Right renal cortex interstitium (tissue), 3 donors: ENCODE measurements around the gene TMEM25. TPM values are rescaled to one million over a fixed set of nuclear protein-coding genes. Genes with fewer than 3 reads are reported as not detected.
"Not testable (repeated sequence)": the region's sequence is repeated elsewhere in the genome, so short reads cannot be mapped to it uniquely, and the experiment has no call there.

Experiments used
- DNase-seq, 3 donors: peaks; one replicate each; pipeline ENCODE4 v3.0.0-alpha.2; 2013; ENCODE audit warnings: low read depth in 3 of 3, low spot score in 2 of 3
- polyA plus RNA-seq, 3 donors: library from polyadenylated mRNA; unstranded; fragments of 120-200 nt; gene quantifications; one replicate each; pipeline ENCODE4 v1.2.1, GENCODE V29; 2013; ENCODE audit not compliant: insufficient read length in 3 of 3

TMEM25 gene
- polyA plus RNA-seq, 3 donors, result 24.4 to 26.2 (median 25.7) TPM

GRCh38 chr11:118531597-118532084 is 649 bp downstream of the TMEM25 start:
- no peak for DNase-seq

- DNase-seq, result no peak
Observed at GRCh38 chr11:118532091-118532490, 1.1 kb downstream of the TMEM25 start.

DNA sequence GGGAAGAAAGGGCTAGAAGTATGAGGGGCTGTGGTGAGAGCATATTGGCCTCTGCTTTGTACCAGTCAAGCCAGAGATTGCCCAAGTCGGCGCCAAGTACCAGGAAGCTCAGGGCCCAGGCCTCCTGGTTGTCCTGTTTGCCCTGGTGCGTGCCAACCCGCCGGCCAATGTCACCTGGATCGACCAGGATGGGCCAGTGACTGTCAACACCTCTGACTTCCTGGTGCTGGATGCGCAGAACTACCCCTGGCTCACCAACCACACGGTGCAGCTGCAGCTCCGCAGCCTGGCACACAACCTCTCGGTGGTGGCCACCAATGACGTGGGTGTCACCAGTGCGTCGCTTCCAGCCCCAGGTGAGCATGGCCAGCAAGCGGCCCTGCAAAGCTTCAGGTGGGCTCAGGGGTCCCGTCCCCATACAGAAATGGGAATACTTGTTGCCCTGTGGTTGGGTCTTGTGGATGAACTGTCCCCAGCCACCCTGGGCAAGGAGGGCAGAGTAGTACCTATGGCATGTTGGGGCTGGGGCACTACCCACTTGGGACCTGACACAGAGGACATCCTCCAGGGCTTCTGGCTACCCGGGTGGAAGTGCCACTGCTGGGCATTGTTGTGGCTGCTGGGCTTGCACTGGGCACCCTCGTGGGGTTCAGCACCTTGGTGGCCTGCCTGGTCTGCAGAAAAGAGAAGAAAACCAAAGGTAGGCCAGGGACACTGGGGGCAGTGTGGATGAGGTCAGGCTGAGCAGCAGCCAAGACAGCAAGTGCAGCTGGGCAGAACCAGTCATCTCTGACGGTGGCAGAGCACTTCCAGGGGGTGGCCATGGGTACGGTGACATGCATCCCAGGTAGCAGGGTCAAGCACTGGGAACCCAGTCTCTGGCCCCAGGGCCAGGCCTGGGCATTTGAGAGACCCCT is 2.1 kb downstream of the TMEM25 start:
- DNase-seq, result no peak

DNA sequence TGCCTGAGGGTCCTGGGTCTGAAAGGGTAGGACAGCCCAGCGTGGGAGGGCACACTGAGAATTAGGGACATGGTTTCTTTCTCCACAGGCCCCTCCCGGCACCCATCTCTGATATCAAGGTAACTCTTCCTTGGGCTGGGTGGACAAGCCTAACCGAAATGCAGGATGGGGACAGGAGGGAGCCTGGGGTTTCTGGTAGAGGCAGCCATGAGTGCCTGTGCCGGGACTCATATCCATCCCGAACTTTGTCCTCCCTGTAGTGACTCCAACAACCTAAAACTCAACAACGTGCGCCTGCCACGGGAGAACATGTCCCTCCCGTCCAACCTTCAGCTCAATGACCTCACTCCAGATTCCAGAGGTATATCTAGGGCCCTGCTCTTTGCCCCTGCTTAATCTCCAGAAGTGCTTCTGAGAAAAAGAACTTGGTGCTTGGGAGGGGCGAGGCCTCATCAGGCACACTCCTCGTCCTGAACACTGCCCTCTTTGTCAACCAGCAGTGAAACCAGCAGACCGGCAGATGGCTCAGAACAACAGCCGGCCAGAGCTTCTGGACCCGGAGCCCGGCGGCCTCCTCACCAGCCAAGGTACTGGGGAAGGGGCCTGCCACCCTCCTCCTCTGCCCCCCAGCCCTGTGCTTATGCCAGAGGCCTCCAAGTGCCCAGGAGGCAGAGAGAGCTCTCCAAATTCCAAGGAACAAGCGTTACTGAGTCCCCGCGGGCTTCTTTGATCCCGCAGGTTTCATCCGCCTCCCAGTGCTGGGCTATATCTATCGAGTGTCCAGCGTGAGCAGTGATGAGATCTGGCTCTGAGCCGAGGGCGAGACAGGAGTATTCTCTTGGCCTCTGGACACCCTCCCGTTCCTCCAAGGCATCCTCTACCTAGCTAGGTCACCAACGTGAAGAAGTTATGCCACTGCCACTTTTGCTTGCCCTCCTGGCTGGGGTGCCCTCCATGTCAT is 3.1 kb downstream of the TMEM25 start:
- DNase-seq, result no peak

- DNase-seq, result no peak
Observed at GRCh38 chr11:118535261-118535660, 4.3 kb downstream of the TMEM25 start.

- DNase-seq, result no peak
Observed at GRCh38 chr11:118536726-118537125, 5.7 kb downstream of the TMEM25 start.

- DNase-seq, result no peak
Observed at GRCh38 chr11:118537409-118537980, 6.5 kb downstream of the TMEM25 start.

DNA sequence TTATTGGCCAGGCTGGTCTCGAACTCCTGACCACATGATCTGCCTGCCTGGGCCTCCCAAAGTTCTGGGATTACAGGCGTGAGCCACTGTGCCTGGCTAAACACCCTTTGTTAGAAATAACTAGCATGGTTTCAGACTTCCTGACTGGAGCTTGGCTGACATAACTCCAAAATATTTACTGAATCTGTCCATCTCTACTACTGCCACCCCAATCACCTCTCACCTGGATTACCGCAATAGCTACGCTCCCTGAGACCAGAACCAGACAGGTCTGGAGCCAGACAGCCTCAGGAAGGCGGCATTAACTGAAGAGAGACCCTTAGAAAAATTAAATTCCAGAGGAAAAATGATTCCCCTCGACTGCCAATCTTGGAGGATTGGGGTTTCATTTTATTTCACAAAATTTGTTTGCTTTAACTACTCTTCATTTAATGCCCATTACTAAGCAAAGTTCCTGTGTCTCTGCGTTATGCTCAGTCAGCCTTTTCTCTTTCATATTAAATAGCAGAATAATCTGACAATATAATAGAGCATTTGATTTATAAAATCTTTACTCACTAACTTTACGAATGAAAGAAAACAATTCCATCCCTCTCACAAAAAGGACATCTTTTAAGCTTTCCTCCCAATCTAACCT is 13.1 kb downstream of the TMEM25 start:
- no peak for DNase-seq

DNA sequence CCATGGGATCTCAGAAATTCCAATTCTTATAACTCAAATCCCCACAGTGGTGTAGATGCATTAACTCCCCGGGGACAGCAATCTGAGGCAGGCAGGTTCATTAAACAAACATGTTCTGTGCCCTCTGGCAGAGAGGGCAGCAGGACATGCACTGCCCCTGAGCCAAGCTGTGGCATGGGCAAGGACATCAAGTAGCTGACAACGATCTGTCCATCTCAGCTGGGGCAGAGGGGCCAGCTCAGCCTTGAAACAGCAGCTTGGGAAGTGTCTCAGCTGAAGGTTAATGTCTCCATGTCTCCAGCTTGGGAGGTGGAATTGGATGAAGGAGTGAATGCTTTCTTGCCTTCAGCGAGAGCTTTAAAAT is 13.6 kb downstream of the TMEM25 start:
- no peak for DNase-seq

- DNase-seq, result no peak
Observed at GRCh38 chr11:118545533-118545932, 14.5 kb downstream of the TMEM25 start.

- DNase-seq, result no peak
Observed at GRCh38 chr11:118547132-118547531, 16.1 kb downstream of the TMEM25 start.

GRCh38 chr11:118552341-118552740 is 21.3 kb downstream of the TMEM25 start:
- no peak for DNase-seq

DNA sequence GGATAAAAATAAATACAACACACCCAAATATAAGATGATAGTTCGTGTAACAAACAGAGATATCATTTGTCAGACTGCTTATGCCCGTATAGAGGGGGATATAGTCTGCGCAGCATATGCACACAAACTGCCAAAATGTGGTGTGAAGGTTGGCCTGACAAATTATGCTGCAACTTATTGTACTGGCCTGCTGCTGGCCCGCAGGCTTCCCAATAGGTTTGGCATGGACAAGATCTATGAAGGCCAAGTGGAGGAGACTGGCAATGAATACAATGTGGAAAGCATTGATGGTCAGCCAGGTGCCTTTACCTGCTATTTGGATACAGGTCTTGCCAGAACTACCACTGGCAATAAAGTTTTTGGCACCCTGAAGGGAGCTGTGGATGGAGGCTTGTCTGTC is 29.8 kb downstream of the TMEM25 start:
- no peak for DNase-seq

GRCh38 chr11:118565051-118565450 is 34.1 kb downstream of the TMEM25 start:
- DNase-seq, result no peak

GRCh38 chr11:118569670-118570069 is 38.7 kb downstream of the TMEM25 start:
- no peak for DNase-seq

DNA sequence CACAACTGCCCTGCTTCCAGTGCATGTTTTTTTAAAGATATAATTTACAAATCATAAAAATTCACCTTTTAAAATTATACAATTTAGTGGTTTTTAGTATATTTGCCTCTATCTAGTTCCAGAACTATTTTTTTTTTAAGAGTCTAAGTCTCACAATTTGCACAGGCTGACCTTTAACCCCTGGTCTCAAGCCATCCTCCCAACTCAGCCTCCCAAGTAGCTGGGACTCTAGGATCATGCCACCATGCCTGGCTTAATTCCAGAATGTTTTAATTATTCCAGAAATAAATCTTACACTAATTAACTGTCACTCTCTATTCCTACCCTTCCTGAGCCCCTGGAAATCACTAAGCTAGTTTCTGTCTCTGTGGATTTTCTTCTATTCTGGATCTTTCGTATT is 39.8 kb downstream of the TMEM25 start:
- DNase-seq, result no peak

GRCh38 chr11:118571701-118572060 is 40.7 kb downstream of the TMEM25 start:
- DNase-seq, result not testable (repeated sequence)

DNA sequence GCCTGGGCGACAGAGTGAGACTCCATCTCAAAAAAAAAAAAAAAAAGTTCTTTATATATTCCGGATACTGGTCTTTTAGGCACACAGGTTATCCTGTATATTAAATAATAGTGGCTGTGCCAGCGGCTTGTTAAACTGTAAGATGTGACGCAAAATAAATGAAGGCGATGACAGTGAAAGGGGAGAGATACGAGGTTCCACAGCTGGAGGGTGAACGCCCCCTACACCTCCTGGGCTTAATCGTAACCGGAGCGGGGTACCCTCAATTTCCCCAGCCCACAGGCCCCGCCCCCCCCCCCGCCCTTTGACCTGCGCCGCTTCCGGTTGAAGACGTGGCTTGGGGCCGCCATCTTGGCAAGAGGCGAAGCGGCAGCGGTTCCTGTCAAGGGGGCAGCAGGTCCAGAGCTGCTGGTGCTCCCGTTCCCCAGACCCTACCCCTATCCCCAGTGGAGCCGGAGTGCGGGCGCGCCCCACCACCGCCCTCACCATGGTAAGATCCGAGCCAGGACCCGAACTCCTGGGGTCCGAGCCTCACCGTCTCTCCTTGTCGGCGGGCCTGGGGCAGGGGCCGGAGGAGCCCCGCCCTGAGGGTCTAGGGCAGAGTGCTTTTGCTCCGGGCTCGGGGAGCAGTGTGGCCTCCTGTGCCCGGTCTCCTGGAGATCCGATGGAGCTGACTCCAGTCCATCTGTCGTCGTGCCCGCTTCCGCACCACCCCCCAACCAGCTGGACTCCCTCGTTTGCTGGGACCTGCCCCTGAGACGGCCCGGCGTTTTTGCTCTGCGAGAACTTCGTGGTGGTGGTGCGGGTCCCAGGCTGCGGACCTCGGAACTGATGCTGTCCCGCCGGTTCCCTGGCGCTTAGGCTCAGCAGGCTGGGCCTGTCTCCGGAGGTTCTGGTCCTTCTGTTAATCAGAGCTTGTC is 41.3 kb downstream of the TMEM25 start, which contains the start of gene ARCN1:
ARCN1 (plus strand) TSS at position 349 of the 920 bp plus-strand sequence; CDS start at position 488, 139 bp downstream.
- peak; percentile 52 to 75 (median 72) for DNase-seq

GRCh38 chr11:118572981-118573550 is 42.1 kb downstream of the TMEM25 start:
- DNase-seq, result peak; percentile 21 to 47 (median 27)
